Osteocyte (in vitro differentiated cells): ENCODE results near the gene WFDC2. TPM values are rescaled to one million over a fixed set of nuclear protein-coding genes. Genes with fewer than 3 reads are reported as not detected.
A peak's percentile ranks its signal among the peaks of the same experiment; 100 is the strongest.

Experiments used
- DNase-seq: peaks from one replicate; pipeline ENCODE4 v3.0.0; 2021; ENCODE audit warnings: mixed read lengths; ENCODE audit not compliant: unreplicated experiment; ENCODE audit errors: extremely low spot score
- H3K27ac Mint-ChIP-seq: one replicate; pipeline ENCODE4 v1.8.0; 2021; ENCODE audit warnings: mild to moderate bottlenecking, mixed read lengths; ENCODE audit not compliant: unreplicated experiment
- H3K27me3 Mint-ChIP-seq: one replicate; pipeline ENCODE4 v1.8.0; 2021; ENCODE audit warnings: mixed read lengths; ENCODE audit not compliant: unreplicated experiment
- H3K36me3 Mint-ChIP-seq: one replicate; pipeline ENCODE4 v1.8.0; 2021; ENCODE audit warnings: mixed read lengths; ENCODE audit not compliant: unreplicated experiment
- H3K4me1 Mint-ChIP-seq: one replicate; pipeline ENCODE4 v1.8.0; 2021; ENCODE audit warnings: mixed read lengths; ENCODE audit not compliant: unreplicated experiment
- H3K4me3 Mint-ChIP-seq: one replicate; pipeline ENCODE4 v1.8.0; 2021; ENCODE audit warnings: mild to moderate bottlenecking, moderate library complexity, mixed read lengths; ENCODE audit not compliant: unreplicated experiment
- H3K9me3 Mint-ChIP-seq: one replicate; pipeline ENCODE4 v1.8.0; 2021; ENCODE audit warnings: mixed read lengths; ENCODE audit not compliant: unreplicated experiment
- CTCF ChIP-seq: fragments of 200-600 bp; sonication (generic); IDR thresholded peaks from 2 replicates; pipeline ENCODE4 v1.5.0; 2021; ENCODE audit warnings: antibody characterized with exemption, mild to moderate bottlenecking, moderate library complexity
- total RNA-seq: library from RNA; stranded (reverse); gene quantifications from 2 replicates; pipeline ENCODE4 v1.2.1, GENCODE V29; 2021

Gene WFDC2
- total RNA-seq, 1 donor from 2014 or later = not detected

- DNase-seq = no peak
- Mint-ChIP-seq H3K27ac (no peak overlapping the region), H3K27me3 (peaks cover 63% of the 10 kb centered on the region), H3K9me3 (no peaks in the 10 kb centered on the region), H3K4me1 (no peaks in the 10 kb centered on the region), H3K4me3 (no peak overlapping the region), H3K36me3 (no peaks in the 10 kb centered on the region)
- TF ChIP-seq CTCF = no peak
These were observed 25.5 kb upstream of the WFDC2 start for GRCh38 chr20:45444050-45444449.

GRCh38 chr20:45445805-45446562 lies 23.6 kb upstream of the WFDC2 start:
- no peaks in the 10 kb centered on the region for H3K36me3 Mint-ChIP-seq
- H3K27me3 Mint-ChIP-seq = peaks cover 67% of the 10 kb centered on the region
- no peak overlapping the region for H3K4me3 Mint-ChIP-seq
- H3K27ac Mint-ChIP-seq = no peak overlapping the region
- DNase-seq = no peak
- TF ChIP-seq CTCF = peak; percentile 68
- H3K4me1 Mint-ChIP-seq = no peaks in the 10 kb centered on the region
- no peaks in the 10 kb centered on the region for H3K9me3 Mint-ChIP-seq

- TF ChIP-seq CTCF = no peak
- H3K4me1 Mint-ChIP-seq = no peaks in the 10 kb centered on the region
- H3K27me3 Mint-ChIP-seq = peaks cover 64% of the 10 kb centered on the region
- no peaks in the 10 kb centered on the region for H3K36me3 Mint-ChIP-seq
- H3K9me3 Mint-ChIP-seq = no peaks in the 10 kb centered on the region
- DNase-seq = no peak
- H3K4me3 Mint-ChIP-seq = no peak overlapping the region
- no peak overlapping the region for H3K27ac Mint-ChIP-seq
These were observed 21.3 kb upstream of the WFDC2 start for GRCh38 chr20:45448270-45448669.

GRCh38 chr20:45449528-45449927 lies 20.0 kb upstream of the WFDC2 start:
- no peak for TF ChIP-seq CTCF
- Mint-ChIP-seq H3K36me3 (no peaks in the 10 kb centered on the region), H3K4me3 (no peak overlapping the region), H3K9me3 (no peaks in the 10 kb centered on the region), H3K4me1 (no peaks in the 10 kb centered on the region), H3K27ac (no peak overlapping the region), H3K27me3 (peaks cover 65% of the 10 kb centered on the region)
- DNase-seq = no peak

- DNase-seq = no peak
- Mint-ChIP-seq H3K4me3 (no peak overlapping the region), H3K36me3 (no peaks in the 10 kb centered on the region), H3K27me3 (peaks cover 59% of the 10 kb centered on the region), H3K4me1 (no peaks in the 10 kb centered on the region), H3K9me3 (no peaks in the 10 kb centered on the region), H3K27ac (no peak overlapping the region)
- peak; percentile 63 for TF ChIP-seq CTCF
These were observed 19.3 kb upstream of the WFDC2 start for GRCh38 chr20:45450097-45450818.
